Glutamatergic neuron (in vitro differentiated cells): Measurements from ENCODE around the gene GRIP2. TPM values are rescaled to one million over a fixed set of nuclear protein-coding genes. Genes with fewer than 3 reads are reported as not detected.

ENCODE experiments used
- DNase-seq: peaks from one replicate; pipeline ENCODE4 v3.0.0; 2022
- H3K27ac Mint-ChIP-seq: one replicate; pipeline ENCODE4 v1.8.0; 2020; ENCODE audit warnings: mild to moderate bottlenecking, mixed read lengths, inconsistent platforms; ENCODE audit not compliant: unreplicated experiment
- H3K27me3 Mint-ChIP-seq: one replicate; pipeline ENCODE4 v1.8.0; 2020; ENCODE audit warnings: mild to moderate bottlenecking, moderate library complexity, mixed read lengths, inconsistent platforms; ENCODE audit not compliant: unreplicated experiment
- H3K36me3 Mint-ChIP-seq: one replicate; pipeline ENCODE4 v1.8.0; 2020; ENCODE audit warnings: mild to moderate bottlenecking, mixed read lengths, inconsistent platforms; ENCODE audit not compliant: unreplicated experiment
- H3K4me1 Mint-ChIP-seq: one replicate; pipeline ENCODE4 v1.8.0; 2020; ENCODE audit warnings: mild to moderate bottlenecking, low read depth, mixed read lengths, inconsistent platforms; ENCODE audit not compliant: unreplicated experiment
- H3K4me3 Mint-ChIP-seq: one replicate; pipeline ENCODE4 v1.8.0; 2020; ENCODE audit warnings: mild to moderate bottlenecking, mixed read lengths, inconsistent platforms; ENCODE audit not compliant: unreplicated experiment
- H3K9me3 Mint-ChIP-seq: one replicate; pipeline ENCODE4 v1.8.0; 2020; ENCODE audit warnings: mild to moderate bottlenecking, moderate library complexity, mixed read lengths, inconsistent platforms; ENCODE audit not compliant: unreplicated experiment
- CTCF ChIP-seq: fragments of 200-600 bp; sonication (generic); IDR thresholded peaks from one replicate; pipeline ENCODE4 v1.5.0; 2021; ENCODE audit not compliant: partially characterized antibody, unreplicated experiment
- total RNA-seq: library from RNA; stranded (reverse); fragmentation: NEBNext Ultra II Directional; extraction: Animal tissue kit (Norgen Biotek cat#: 25700); gene quantifications from one replicate; pipeline ENCODE4 v1.2.1, GENCODE V29; 2021; ENCODE audit not compliant: unreplicated experiment

Gene GRIP2
- total RNA-seq, 1 donor from 2014 or later, result 0.34 TPM

GRCh38 chr3:14537590-14538450 lies 2.3 kb downstream of the GRIP2 start:
- H3K36me3 Mint-ChIP-seq, result no peaks in the 10 kb centered on the region
- H3K9me3 Mint-ChIP-seq, result peaks cover 4% of the 10 kb centered on the region
- DNase-seq, result peak; percentile 52
- H3K4me1 Mint-ChIP-seq, result peaks cover 4% of the 10 kb centered on the region
- H3K27ac Mint-ChIP-seq, result no peak overlapping the region
- no peak overlapping the region for H3K4me3 Mint-ChIP-seq
- no peak for TF ChIP-seq CTCF
- peaks cover 6% of the 10 kb centered on the region for H3K27me3 Mint-ChIP-seq

- DNase-seq, result peak; percentile 8
- no peak overlapping the region for H3K4me3 Mint-ChIP-seq
- peaks cover 4% of the 10 kb centered on the region for H3K4me1 Mint-ChIP-seq
- TF ChIP-seq CTCF, result no peak
- no peak overlapping the region for H3K27ac Mint-ChIP-seq
- H3K9me3 Mint-ChIP-seq, result peaks cover 2% of the 10 kb centered on the region
- no peaks in the 10 kb centered on the region for H3K36me3 Mint-ChIP-seq
- peaks cover 6% of the 10 kb centered on the region for H3K27me3 Mint-ChIP-seq
These were observed 3.1 kb downstream of the GRIP2 start for GRCh38 chr3:14536837-14537589.

GRCh38 chr3:14536055-14536815 lies 3.9 kb downstream of the GRIP2 start:
- no peak for TF ChIP-seq CTCF
- peak; percentile 7 for DNase-seq
- H3K9me3 Mint-ChIP-seq, result peaks cover 2% of the 10 kb centered on the region
- peaks cover 6% of the 10 kb centered on the region for H3K27me3 Mint-ChIP-seq
- H3K27ac Mint-ChIP-seq, result no peak overlapping the region
- peaks cover 4% of the 10 kb centered on the region for H3K4me1 Mint-ChIP-seq
- no peak overlapping the region for H3K4me3 Mint-ChIP-seq
- no peaks in the 10 kb centered on the region for H3K36me3 Mint-ChIP-seq

- TF ChIP-seq CTCF, result no peak
- no peaks in the 10 kb centered on the region for H3K36me3 Mint-ChIP-seq
- no peak overlapping the region for H3K4me3 Mint-ChIP-seq
- H3K27ac Mint-ChIP-seq, result no peak overlapping the region
- peaks cover 4% of the 10 kb centered on the region for H3K4me1 Mint-ChIP-seq
- peaks cover 2% of the 10 kb centered on the region for H3K9me3 Mint-ChIP-seq
- H3K27me3 Mint-ChIP-seq, result peaks cover 6% of the 10 kb centered on the region
- DNase-seq, result no peak
These were observed 4.5 kb downstream of the GRIP2 start for GRCh38 chr3:14535616-14536015.
